K562 (cell line): ENCODE data around the gene ERCC4. TPM values are rescaled to one million over a fixed set of nuclear protein-coding genes. Genes with fewer than 3 reads are reported as not detected.

ENCODE experiments used
- ATAC-seq: fragments of 200-7000 bp; cut with Tn5 transposase; 3 replicates; pipeline ENCODE4 v1.9.1; 2020; ENCODE audit warnings: moderate library complexity
- BruUV-seq: library from RNA; stranded (reverse); fragments of 400-500 nt; replicated peaks from 2 replicates; lab custom pipeline; 2021; lab: Mats Ljungman, UMichigan
- CTCF ChIA-PET: fragments of 300-600 bp; formaldehyde crosslinking; extraction: SDS; loops from one replicate; lab custom pipeline; 2021; ENCODE audit warnings: low intra/inter-chr PET ratio; lab: Yijun Ruan, JAX
- POLR2A ChIA-PET: fragments of 300-600, 350-650 bp; sonication (Branson Sonifier 250); formaldehyde crosslinking; extraction: SDS; loops from one replicate; lab custom pipeline; 2021; ENCODE audit warnings: antibody characterized with exemption, inconsistent platforms; lab: Yijun Ruan, JAX
- DNase-seq, 4 experiments: peaks; one replicate each; pipeline versions ENCODE4 v3.0.0 to v3.0.0-alpha.2; 2011 to 2018; ENCODE audit warnings: low spot score in 3 of 4, mixed read lengths in 3 of 4; ENCODE audit errors: extremely low read depth in 1 of 4
- FAIRE-seq: peaks from 2 replicates; lab custom pipeline; 2011; peaks lifted over from hg19 to GRCh38; lab: Jason Lieb, UNC
- H2AFZ ChIP-seq: 2 replicates; pipeline ENCODE4 v1.6.0; 2011; ENCODE audit warnings: low read depth, low read length, control low read depth, inconsistent platforms
- H3K27ac ChIP-seq: fragments of 200-600 bp; 3 replicates; pipeline ENCODE4 v1.8.0; 2011; ENCODE audit warnings: low read depth, mild to moderate bottlenecking, control low read depth, inconsistent platforms, low read length, moderate library complexity, mixed read lengths; ENCODE audit errors: extremely low read depth
- H3K27me3 ChIP-seq, 2 experiments: fragments of 300-600 bp in 1 of 2; 2 replicates in 1 of 2; 3 replicates in 1 of 2; pipeline versions ENCODE4 v1.6.0 to v1.8.0; 2011; ENCODE audit warnings: inconsistent platforms in 2 of 2, low read length in 2 of 2, mild to moderate bottlenecking in 1 of 2, mixed read lengths in 1 of 2, moderate library complexity in 1 of 2; ENCODE audit not compliant: control insufficient read depth in 2 of 2, insufficient read depth in 2 of 2
- H3K36me3 ChIP-seq: fragments of 300-600 bp; 3 replicates; pipeline ENCODE4 v1.8.0; 2011; ENCODE audit warnings: mild to moderate bottlenecking, low read length, inconsistent platforms; ENCODE audit not compliant: control insufficient read depth, insufficient read depth
- H3K4me1 ChIP-seq, 2 experiments: fragments of 200-600 bp in 1 of 2; replicated peaks in 1 of 2; 2 replicates in 1 of 2; 3 replicates in 1 of 2; pipeline versions ENCODE4 v1.5.1 to v1.8.0; 2011; ENCODE audit warnings: inconsistent platforms in 2 of 2, low read length in 2 of 2, mild to moderate bottlenecking in 1 of 2, mixed read lengths in 1 of 2, moderate library complexity in 1 of 2; ENCODE audit not compliant: control insufficient read depth in 2 of 2, insufficient read depth in 2 of 2
- H3K4me2 ChIP-seq: 2 replicates; pipeline ENCODE4 v1.6.1; 2011; ENCODE audit warnings: low read length, control low read depth, inconsistent platforms, mixed read lengths; ENCODE audit not compliant: insufficient read depth
- H3K4me3 ChIP-seq: fragments of 200-600 bp; sonication (generic), shearing (Covaris generic); 2 replicates; pipeline ENCODE4 v1.5.1; 2016; ENCODE audit warnings: control low read depth, inconsistent platforms
- H3K79me2 ChIP-seq: fragments of 200-600 bp; 3 replicates; pipeline ENCODE4 v1.8.0; 2011; ENCODE audit warnings: low read length, inconsistent platforms; ENCODE audit not compliant: control insufficient read depth, insufficient read depth
- H3K9ac ChIP-seq, 2 experiments: 2 replicates each; pipeline versions ENCODE4 v1.6.0 to v1.6.1; 2011; ENCODE audit warnings: low read depth in 2 of 2, low read length in 2 of 2, control low read depth in 1 of 2, inconsistent platforms in 1 of 2, mild to moderate bottlenecking in 1 of 2, mixed read lengths in 1 of 2; ENCODE audit not compliant: insufficient read depth in 1 of 2
- H3K9me1 ChIP-seq: one replicate; pipeline ENCODE4 v1.6.0; 2011; ENCODE audit warnings: inconsistent platforms, mild to moderate bottlenecking, low read length, moderate library complexity; ENCODE audit not compliant: control insufficient read depth, insufficient read depth
- H3K9me3 ChIP-seq: replicated peaks from 2 replicates; pipeline ENCODE4 v1.5.1; 2011; ENCODE audit warnings: low read depth, low read length, inconsistent platforms; ENCODE audit not compliant: control insufficient read depth, insufficient read depth
- H4K20me1 ChIP-seq: replicated peaks from 2 replicates; pipeline ENCODE4 v1.6.1; 2011; ENCODE audit warnings: low read length, inconsistent platforms, mixed read lengths; ENCODE audit not compliant: control insufficient read depth, insufficient read depth
- NR0B1 ChIP-seq: fragments of 450-650 bp; IDR thresholded peaks from one replicate; pipeline ENCODE4 v1.6.1; 2018; ENCODE audit warnings: mild to moderate bottlenecking, moderate library complexity; ENCODE audit not compliant: partially characterized antibody
- NR3C1 ChIP-seq: sonication (generic); formaldehyde crosslinking; IDR thresholded peaks from 2 replicates; pipeline ENCODE4 v1.8.1; 2022; ENCODE audit warnings: missing genetic modification reagents
- WGBS: fragments of 100-300 bp; shearing (Covaris generic); methylation state at CpG from one replicate; pipeline ENCODE4 v1.1.6; 2016; ENCODE audit warnings: low coverage, mixed read lengths; ENCODE audit not compliant: insufficient coverage; ENCODE audit errors: missing lambda C conversion rate; 5-methylcytosine and 5-hydroxymethylcytosine counted together
- in situ Hi-C: fragments of 300-500 bp; cut with MboI; formaldehyde crosslinking; loops from 4 replicates; pipeline ENCODE4 v1.15.0; 2018; ENCODE audit warnings: inconsistent platforms, mixed read lengths
- intact Hi-C: fragments of 100-400 bp; cut with micrococcal nuclease; formaldehyde crosslinking; loops from 2 replicates; pipeline ENCODE4 v1.14.2; 2022
- polyA plus RNA-seq, 8 experiments: library from polyadenylated mRNA; depleted of rRNA in 4 of 8; stranded (reverse) in 5 of 8; unstranded in 3 of 8; fragments of >200 nt; fragmentation: Nextera tagmentation in 2 of 8; fragmentation: Illumina TruSeq in 1 of 8; extraction: Ambion mirVana in 2 of 8; extraction: Trizol in 1 of 8; gene quantifications; 2 replicates each; pipeline versions ENCODE4 v1.2.1 to v1.2.3, GENCODE V29; 2011 to 2014; ENCODE audit warnings: inconsistent platforms in 1 of 8, missing spikeins in 1 of 8
- total RNA-seq, 7 experiments: library from RNA; depleted of rRNA in 6 of 7; stranded (reverse); fragments of >200 nt in 6 of 7; fragmentation: Illumina TruSeq in 2 of 7; extraction: Trizol in 2 of 7; gene quantifications; 2 replicates each; pipeline versions ENCODE4 v1.2.1 to v1.2.3, GENCODE V29; 2011 to 2021; ENCODE audit warnings: low replicate concordance in 1 of 7

The ERCC4 gene
- total and polyA plus RNA-seq, 9 of the 15 experiments (the other 6 are each of a cell fraction or from before 2014, with no cell fraction given) = 3.7 to 10.5 (median 6.0) TPM

GRCh38 chr16:14001521-14001920, 81.6 kb downstream of the ERCC4 start:
- H3K79me2 ChIP-seq = no peaks in the 10 kb centered on the region
- no peaks in the 10 kb centered on the region for H3K9me3 ChIP-seq
- no peak overlapping the region for H3K9ac ChIP-seq
- CTCF ChIA-PET = no interaction called here
- H3K4me2 ChIP-seq = no peak overlapping the region
- WGBS = 47% methylated on average over 9 of the region's 10 CpGs
- H3K4me1 ChIP-seq = peaks cover 9 to 22% of the 10 kb centered on the region in 2 experiments; a peak in 4 of 5 replicates
- TF ChIP-seq NR3C1 (CRISPR knock-in tag) = no peak
- TF ChIP-seq NR0B1 = no peak
- TF ChIP-seq, all 486 proteins: peak for 0
- intact Hi-C loops = no loop called here
- Histone ChIP-seq H3K27ac (no peak overlapping the region), H3K4me3 (no peak overlapping the region), H2AFZ (no peak overlapping the region), H3K27me3 (peaks cover 17 to 37% of the 10 kb centered on the region in 2 experiments), H3K36me3 (no peaks in the 10 kb centered on the region), H4K20me1 (0 out of 2 replicates have a peak, but pooled peaks cover 6% of the 10 kb centered on the region), H3K9me1 (no peaks in the 10 kb centered on the region)
- in situ Hi-C loops = no loop called here
- POLR2A ChIA-PET = no interaction called here
- no peak for ATAC-seq
- no peak for DNase-seq
- no peak for FAIRE-seq
- no TSS peak for BruUV-seq

Other genes with a start within 250 kb of the ERCC4 start
- 6.4 and 6.8 TPM in 2 replicates for gene MRTFB, start 151.2 kb downstream of the ERCC4 start, total RNA-seq (2014; rRNA removed)
- 7.0 and 7.6 TPM in 2 replicates for gene MRTFB, start 151.2 kb downstream of the ERCC4 start, total RNA-seq (2014; rRNA removed; fragmentation: Illumina TruSeq; extraction: Trizol)
- 6.7 and 6.8 TPM in 2 replicates for gene MRTFB, start 151.2 kb downstream of the ERCC4 start, total RNA-seq (2015; rRNA removed; fragmentation: Illumina TruSeq; extraction: Trizol)
- 10.7 and 12.7 TPM in 2 replicates for gene MRTFB, start 151.2 kb downstream of the ERCC4 start, total RNA-seq (2021)
- 6.6 and 8.1 TPM in 2 replicates for gene MRTFB, start 151.2 kb downstream of the ERCC4 start, polyA plus RNA-seq (2011; rRNA removed)
- 10.2 and 10.4 TPM in 2 replicates for gene MRTFB, start 151.2 kb downstream of the ERCC4 start, polyA plus RNA-seq (2014; fragmentation: Illumina TruSeq; extraction: Trizol)
- gene MRTFB, start 151.2 kb downstream of the ERCC4 start, polyA plus RNA-seq (2014; fragmentation: Nextera tagmentation; extraction: Ambion mirVana) = 1 to 10 TPM; 2.2 to 2.3 TPM
- gene MRTFB, start 151.2 kb downstream of the ERCC4 start, polyA plus RNA-seq (2014; rRNA removed) = 5.1 and 7.9 TPM in 2 replicates